HS-27A (cell line): ENCODE data around the gene PRCD.
"Not testable (repeated sequence)": the region's sequence is repeated elsewhere in the genome, so short reads cannot be mapped to it uniquely, and the experiment has no call there.

Experiments
- DNase-seq: peaks from one replicate; pipeline ENCODE4 v3.0.0-alpha.2; 2012; ENCODE audit warnings: low read depth, missing footprints

The PRCD gene

DNA sequence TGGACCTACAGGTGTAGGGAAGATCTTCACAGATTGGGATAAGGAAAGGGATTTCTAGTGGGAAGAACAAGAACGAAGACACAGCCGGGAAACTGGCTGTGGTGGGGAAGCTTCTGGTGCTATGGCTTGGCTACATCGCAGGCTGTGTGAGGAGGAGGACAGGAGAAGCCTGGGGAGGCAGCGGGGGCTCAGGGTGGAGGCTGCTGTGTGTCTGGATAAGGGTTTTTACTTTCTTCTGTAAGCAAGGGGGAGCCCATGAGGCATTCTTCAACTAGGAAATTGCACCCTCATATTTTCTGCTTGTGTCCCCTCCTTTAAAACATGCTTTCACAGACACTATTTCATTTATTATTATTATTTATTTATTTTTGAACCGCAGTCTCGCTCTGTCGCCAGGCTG lies 35.7 kb upstream of the PRCD start:
- no peak for DNase-seq

DNA sequence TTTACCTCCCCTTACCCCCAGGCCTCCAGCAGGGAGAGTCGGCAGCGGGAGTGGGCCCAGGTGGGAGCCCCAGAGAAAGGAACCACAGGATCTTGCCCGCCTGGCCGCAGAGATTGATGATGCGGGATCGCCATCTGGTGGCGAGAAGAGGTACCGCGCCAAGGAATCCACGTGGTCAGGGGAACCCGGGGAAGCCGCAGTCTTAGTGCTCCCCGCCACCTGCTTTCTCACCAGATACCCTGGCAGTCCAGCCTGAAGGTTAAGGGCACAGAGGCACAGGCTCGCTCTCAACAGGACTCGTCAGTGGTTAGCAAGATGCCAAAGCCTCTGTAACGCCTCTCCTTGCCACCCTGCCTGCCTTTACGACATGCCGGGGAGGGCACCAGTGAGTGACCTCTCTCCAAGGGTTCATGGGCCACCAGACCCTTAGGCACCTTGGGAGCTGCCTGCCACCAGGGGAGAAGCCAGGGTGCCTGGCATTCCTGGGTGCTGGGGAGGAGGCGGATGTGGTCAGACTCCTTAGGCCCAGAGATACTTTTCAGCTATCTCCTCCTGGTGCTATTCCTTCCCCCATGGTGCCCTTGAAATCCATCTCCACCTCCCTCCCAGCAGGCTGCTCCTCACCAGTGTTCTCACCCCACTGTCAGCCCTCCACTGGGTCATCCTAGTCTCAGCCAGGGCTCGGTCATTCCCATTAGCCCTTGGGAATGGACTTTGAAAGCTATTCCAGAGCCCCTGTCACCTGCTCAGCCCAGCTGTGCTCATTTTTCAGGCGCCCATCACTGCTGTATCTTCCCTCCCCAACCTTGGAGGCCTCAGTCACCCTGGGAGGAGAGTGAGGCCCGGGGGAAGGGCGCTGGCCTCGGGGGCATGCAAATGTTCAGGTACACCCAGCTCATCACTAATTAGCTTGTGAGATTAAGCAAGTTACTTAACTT lies 33.2 kb upstream of the PRCD start:
- DNase-seq, result no peak

DNA sequence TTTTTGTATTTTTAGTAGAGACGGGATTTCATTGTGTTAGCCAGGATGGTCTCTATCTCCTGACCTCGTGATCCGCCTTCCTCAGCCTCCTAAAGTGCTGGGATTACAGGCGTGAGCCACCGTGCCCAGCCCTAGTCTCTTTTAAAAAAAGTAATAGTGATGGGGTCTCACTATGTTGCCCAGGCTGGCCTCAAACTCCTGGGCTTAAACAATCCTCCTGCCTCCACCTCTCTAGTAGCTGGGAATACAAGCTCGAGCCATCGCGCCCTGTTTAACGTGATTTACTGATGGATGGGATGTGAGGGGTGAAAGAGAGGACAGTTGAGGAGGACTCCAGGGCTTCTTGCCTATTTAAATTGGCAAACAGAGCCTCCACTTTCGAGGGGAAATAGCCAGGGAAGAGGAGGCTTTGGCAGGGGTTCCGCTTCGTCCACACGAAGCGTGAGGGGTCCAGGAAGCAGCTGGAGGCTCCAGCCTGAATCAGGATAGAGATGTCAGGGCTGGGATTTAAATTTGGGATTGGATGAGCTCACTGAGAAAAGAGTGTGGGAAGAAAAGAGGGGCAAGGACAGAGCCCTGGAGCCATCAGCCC lies 31.3 kb upstream of the PRCD start:
- DNase-seq, result not testable (repeated sequence)

DNA sequence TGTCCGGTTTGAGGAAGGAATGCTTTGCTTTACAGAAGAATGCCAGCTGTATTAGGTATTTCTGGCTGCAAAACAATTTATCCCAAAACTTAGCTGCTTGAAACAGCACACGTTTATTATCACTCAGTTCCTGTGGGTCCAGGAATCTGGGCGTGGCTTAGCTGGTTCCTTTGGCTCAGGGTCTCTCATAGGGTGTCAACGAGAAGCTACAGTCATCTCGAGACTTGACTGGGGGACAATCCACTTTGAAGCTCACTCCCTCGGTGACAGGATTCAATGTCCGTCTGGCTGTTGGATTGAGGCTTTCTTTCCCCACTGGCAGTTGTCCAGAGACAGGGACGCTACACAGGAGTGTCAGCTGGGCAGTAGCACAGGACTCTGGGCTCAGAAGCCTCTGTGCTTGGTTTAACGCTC lies 29.0 kb upstream of the PRCD start:
- no peak for DNase-seq

DNA sequence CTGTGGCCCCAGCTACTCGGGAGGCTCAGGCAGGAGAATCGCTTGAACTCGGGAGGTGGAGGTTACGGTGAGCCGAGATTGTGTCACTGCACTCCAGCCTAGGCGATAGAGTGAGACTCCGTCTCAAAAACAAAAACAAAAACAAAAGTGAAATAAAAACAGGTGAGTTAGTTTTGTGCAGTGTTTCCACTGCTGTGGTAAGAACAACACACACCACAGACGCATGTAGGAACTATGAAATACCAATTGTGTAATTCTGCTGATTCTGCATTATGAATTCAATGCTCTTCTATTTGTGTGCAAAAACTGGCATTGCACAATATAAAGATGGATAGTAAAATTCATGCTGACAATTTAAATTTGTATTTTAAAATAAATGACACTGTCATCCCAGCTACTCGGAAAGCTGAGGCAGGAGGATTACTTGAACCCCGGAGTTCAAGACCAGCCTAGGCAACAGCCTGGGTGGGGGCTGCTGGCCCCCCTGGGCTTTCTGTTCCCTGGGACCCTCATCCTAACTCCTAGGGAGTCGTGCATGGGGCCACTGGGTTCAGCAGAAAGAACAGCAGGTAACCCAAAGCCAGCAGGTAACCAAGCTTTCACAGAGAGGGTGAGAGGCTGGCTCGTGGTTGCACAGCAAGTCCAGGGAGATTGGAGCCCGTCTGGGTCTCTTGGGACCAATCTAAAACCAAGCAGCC lies 28.0 kb upstream of the PRCD start:
- DNase-seq, result no peak

DNA sequence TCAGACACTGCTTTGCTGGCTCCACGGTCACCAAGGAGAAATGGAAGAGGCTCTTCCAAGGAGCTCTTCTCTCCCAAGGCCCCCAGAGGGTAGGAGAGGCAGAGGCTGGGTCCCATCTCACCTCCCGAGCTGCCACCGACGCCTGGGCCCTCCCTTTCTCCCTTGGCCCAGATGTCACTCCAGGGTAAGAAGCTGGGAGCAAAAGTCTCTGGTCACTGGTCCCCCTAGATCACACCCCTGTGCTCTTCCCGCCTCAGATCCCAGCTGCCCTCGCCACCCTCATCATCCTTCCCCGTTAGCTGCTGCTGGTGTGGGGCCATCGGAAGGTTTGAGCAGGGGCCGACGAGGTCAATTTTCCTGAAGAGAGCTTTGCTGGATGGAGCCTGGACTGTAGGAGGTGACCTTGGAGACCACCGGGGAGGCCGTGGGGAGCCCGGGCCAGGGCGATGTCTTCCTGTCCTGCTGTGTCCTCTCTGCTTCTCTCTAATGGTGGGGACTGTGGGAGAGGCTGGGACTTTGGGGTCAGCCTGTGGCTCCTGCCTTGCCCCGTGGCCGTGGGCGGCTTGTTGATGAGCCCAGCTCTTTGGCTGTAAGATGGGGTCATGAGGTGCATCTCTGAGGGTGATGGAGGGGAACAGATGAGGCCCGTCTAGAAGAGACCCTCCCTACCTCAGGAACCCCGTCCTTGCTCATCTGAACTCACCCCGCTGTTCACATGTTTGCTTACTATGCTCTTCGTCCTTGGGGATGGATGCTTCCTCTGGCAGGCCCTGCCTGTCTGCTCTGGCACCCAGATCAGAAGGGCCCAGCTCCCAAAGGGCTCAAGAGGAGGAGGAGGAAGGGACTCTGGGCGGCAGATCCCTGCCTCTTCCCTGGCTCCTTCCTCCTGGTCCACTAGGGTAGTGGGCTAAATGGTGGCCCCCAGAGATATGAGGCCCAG lies 27.2 kb upstream of the PRCD start:
- no peak for DNase-seq

DNA sequence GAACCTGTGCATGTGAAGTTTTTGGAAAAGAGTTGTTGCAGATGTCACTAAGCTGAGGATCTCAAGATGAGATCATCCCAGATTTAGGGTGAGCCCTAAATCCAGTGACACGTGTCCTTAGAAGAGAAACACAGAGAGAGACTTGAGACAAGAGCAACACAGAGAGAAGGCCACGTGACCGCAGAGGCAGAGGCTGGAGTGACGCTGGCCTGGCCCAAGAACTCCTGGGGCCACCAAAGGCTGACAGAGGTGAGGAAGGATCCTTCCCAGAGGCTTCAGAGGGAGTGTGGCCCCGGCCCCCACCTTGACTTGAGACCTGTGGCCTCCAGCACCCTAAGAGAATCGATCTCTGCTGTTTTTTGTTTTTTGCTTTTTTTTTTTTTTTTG lies 26.5 kb upstream of the PRCD start:
- DNase-seq, result no peak

DNA sequence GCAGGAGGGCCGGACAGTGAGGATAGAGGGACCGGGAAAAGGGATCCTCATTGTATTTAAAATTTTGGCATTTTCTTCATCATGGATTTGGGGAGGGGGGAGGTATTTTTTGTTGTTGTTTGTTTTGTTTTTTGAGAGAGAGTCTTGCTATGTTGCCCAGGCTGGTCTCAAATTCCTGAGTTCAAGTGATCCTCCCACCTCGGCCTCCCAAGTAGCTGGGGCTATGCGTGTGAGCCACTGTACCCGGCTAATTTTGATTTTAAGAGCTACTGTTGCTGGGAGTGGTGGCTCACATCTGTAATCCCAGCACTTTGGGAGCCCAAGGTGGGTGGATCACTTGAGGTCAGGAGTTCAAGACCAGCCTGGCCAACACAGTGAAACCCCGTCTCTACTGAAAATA lies 25.5 kb upstream of the PRCD start:
- not testable (repeated sequence) for DNase-seq

DNA sequence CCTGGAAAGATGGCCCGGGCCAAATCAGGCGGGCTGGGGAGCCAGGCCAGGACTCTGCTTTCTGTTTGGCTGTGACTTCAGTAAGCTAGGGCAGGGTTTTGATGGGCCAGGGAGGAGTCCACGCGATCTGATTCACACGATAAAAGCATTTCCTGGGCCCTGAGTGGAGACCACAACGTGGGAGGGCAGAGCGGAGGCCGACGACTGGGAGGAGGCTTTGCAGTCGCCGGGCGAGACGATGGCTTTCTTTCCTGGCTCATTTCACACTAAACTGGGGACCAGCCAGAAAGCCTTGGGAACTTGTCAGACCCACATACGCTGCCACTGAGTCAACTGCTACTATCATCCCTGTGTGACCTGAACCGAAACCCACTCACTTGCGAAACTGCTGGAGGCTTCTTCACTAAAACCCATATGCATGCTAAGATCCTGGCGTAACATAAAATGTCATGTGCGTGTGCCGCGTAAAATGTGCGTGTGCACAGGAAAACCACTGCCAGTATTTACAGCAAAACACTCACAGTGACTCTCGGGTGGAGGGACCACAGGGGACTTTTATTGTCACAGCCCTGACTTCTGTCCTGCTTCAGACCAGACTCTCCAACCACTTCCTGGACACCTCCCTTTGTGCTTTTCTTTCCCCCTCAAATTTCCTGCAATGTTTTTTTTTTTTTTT lies 24.4 kb upstream of the PRCD start:
- DNase-seq, result no peak

DNA sequence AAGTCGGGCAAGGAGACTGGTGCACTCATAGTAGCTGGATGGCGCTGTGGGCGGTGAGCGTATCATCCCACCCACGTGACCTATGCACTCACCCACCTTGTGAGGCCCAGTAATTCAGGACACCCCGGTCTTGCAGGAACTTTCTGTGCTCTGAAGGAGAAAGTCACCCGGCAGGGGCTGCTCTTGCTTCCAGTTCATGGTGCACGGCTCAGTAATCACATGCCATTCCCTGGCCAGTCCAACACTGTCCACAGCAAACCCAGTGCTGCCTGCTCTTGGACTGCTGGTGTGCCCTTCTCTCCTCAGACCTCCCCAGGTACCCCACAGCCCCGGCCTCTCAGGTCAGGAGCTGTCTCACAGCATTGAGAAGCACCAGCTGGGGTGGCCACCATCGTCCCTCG lies 22.2 kb upstream of the PRCD start:
- DNase-seq, result no peak

DNA sequence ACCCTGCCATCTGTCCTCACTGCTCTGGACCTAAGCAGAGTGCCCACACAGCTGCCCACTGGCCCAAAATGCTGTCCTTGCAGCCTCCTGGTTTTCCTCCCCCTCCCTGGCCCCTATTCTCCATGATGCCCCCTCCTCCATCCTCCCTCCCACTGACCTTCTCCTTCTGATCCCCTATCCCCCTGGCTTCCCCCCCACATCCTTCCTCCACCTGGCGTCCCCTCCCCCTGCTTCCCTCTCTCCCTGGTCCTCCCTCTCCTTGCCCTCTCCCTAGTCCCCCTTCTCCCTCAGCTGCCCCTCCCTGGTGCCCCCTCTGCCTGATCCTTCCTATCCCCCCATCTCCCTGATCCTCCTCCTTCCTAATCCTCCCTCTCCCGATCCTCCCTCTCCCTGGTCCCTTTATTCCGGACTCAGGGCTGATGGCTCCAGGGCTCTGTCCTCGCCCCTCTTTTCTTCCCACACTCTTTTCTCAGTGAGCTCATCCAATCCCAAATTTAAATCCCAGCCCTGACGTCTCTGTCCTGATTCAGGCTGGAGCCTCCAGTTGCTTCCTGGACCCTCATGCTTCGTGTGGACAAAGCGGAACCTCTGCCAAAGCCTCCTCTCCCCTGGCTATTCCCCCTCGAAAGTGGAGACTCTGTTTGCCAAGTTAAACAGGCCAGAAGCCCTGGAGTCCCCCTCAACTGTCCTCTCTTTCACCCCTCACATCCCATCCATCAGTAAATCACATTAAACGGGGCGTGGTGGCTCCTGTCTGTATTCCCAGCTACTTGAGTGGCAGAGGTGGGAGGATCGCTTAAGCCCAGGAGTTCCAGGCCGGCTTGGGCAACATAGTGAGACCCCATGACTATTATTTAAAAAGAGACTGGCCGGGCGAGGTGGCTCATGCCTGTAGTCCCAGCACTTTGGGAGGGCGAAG lies 20.5 kb upstream of the PRCD start:
- no peak for DNase-seq

DNA sequence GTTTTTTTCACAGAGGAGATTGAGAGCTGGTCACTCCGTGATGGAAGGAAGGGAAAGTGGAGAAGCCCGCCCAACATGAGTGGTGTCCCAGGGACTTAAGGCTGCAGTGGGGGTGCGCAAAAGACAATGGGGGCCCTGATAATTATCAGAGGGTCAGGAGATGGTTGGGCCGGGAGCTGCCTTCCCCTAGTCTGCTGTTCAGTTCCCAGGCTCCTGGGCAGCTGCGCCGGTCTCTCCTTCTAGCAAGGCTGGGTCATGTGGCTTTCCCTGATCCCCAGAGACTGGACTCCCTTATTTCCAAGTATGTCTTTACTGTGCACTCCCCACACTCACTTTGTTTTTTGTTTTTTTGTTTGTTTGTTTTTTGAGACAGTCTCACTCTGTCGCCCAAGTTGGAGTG lies 18.6 kb upstream of the PRCD start:
- no peak for DNase-seq

DNA sequence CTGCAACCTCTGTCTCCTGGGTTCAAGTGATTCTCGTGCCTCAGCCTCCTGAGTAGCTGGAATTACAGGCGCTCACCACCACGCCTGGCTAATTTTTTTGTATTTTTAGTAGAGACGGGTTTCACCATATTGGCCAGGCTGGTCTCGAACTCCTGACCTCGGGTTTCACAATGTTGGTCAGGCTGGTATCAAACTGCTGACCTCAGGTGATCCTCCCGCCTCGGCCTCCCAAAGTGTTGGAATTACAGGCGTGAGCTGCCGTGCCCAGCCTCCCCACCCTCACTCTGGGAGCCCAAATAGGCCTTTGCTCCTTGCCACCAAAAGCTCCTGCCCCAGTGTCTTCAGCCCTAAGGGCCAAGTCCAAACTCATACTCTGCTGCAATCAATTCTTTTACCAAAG lies 18.2 kb upstream of the PRCD start:
- not testable (repeated sequence) for DNase-seq

DNA sequence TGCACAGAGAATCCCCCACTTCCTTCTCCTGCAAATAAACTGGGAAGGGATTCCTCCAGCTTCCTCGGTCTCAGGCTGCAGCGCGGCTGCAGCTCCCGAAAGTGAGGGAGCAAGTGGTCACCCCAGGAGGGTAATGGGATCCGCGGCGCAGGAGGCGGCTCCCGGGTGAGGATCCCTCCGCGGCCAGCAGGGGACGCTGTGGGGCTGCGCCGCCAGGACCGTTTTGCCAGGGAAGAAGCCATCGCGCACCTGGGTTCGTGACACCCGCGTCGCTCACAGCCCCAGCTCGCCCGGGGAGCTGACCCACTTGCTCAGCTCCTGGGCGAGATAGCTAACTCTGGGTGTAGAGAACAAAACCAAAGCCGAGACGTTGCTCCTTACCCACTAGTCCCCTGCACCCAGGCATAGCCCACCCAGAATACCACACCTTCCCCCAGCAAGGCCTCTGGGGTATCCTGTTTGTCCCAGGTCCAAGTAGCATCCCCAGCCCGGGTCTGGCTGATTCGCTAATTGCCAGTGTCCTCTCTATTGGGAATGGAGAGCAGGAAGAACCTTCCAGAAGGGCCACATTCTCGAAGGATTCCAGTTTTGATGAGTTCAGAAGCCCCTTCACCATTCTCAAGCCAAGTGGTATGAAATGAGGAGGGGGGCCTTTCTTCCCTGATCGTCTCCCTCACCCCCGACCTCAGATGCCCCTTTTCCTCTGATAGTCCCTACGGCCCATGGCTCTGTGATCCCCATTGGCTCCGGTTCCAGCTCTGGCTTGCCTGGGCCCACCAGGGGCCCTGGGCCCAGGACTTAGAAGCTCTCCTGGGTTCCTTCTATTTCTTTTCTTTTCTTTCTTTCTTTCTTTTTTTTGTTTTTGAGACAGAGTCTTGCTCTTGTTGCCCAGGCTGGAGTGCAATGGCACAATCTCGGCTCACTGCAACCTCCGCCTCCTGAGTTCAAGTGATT lies 16.5 kb upstream of the PRCD start:
- no peak for DNase-seq

DNA sequence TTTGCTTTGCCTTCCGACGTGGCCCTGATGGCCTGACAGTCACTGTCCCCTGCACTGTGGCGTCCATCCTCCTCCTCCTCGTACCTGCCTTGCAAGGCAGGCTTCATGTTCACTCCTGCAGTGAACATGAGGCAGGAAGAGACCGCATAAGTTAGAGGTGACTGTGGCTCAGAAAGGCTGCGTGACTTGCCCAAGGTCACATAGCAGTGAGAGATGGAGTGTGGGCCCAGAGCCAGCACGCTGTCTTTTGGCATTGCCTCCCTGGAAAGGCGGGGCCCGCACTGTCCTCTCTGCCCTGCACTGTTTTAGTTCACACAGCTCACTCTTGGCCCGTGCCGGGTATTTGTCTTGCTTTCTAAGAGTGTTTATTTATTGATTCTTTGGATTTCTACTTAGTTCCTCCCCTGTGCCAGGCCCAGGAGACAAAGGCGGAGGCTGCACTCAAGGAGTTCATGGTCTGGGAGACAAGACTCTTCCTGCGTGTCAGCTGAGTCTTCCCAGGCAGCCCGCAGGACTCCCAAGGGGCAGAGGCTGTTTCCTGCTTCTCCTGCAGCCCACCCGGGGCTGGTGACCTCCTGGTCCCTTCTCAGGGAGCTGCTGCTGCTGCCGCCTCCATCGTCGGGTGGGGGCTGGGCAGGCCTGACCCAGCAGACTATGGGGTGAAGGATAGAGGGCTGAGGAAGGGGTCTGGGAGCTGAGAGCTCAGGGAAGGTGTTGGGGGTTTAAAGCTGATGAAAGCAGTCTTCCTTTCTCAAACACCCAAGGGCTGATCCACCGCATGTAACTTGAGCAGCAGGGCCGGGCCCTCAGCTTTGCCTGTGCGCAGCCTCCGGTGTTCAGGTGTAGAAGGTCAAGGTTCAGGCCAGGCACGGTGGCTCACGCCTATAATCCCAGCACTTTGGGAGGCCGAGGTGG lies 15.0 kb upstream of the PRCD start:
- no peak for DNase-seq

DNA sequence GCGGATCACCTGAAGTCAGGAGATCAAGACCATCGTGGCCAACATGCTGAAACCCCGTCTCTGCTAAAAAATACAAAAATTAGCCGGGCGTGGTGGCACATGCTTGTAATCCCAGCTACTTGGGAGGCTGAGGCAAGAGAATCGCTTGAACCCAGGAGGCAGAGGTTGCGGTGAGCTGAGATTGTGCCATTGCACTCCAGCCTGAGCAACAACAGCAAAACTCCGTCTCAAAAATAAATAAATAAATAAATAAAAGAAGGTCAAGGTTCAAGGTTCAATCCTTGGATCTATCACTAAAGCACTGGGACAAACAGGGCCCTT lies 14.4 kb upstream of the PRCD start:
- DNase-seq, result not testable (repeated sequence)

DNA sequence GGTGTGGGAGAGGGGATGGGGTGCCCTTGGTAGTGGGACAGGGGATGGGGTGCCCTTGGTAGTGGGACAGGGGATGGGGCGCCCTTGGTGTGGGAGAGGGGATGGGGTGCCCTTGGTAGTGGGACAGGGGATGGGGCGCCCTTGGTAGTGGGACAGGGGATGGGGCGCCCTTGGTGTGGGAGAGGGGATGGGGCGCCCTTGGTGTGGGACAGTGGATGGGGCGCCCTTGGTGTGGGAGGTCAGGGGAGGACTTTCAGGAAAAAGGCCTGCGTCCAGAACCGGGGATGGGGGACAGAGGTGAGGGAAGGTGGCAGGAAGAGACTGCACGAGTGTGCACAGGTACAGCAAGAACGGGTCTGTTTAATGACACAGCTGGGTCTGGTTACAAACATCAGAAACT lies 12.8 kb upstream of the PRCD start:
- DNase-seq, result not testable (repeated sequence)
